GM19463 (cell line): ENCODE data around the gene SPC24.

ENCODE experiments used
- ATAC-seq: cut with Tn5 transposase; IDR thresholded peaks from one replicate; pipeline ENCODE4 v1.9.1; 2021; ENCODE audit warnings: mild to moderate bottlenecking, moderate library complexity; ENCODE audit not compliant: unreplicated experiment

SPC24 gene, protein sequence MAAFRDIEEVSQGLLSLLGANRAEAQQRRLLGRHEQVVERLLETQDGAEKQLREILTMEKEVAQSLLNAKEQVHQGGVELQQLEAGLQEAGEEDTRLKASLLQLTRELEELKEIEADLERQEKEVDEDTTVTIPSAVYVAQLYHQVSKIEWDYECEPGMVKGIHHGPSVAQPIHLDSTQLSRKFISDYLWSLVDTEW

DNA sequence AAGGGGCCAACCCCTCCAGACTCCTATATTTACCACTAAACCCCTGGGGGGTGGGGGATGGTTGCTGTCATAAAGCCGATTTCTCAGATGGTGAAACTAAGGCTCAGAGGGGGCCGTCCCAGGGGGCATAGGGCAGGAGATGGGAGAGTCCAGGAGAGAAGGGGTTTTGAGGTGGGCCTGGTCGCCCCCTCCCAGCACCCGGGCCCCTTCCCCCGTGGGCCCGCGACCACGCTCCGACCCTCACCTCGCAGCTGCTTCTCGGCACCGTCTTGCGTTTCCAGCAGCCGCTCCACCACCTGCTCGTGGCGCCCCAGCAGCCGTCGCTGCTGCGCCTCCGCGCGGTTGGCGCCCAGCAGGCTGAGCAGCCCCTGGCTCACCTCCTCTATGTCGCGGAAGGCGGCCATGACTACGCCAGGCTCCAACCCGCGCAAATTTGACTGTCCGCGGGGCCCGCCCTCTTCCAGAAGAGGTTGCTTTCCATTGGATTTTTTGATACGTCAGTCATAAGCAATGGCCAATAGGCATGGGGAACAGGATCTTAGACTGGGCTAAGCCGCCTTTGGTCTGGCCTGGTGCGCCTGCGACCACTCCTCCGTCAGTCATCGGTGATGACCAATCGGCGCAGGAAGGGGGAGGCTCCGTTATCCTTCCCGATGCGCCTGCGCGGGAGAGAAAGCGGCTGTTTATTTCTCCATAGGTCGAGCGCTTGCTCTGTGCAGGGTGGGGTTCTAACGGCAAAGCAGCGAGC is at the start of gene SPC24:
SPC24 (minus strand) TSS at position 410 of the 748 bp plus-strand sequence; CDS start at position 404, 6 bp downstream.
- ATAC-seq = peak; percentile 98

DNA sequence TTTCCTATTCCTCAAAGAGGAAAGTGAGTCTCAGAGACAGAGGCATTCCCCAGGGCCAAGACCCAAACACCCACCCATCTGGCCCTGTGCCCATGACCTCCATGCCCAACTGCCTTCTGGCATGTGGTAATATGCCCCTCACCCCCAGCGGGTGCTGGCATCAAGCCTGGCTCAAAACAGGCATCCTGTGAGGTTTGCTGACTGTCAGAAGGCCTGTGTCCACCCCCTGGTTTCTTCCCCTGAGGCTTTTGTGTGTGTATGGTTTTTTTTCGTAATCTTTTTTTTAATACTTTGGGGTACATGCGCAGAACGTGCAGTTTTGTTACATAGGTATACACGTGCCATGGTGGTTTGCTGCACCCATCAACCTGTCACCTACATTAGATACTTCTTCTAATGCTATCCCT is 49.4 kb upstream of the SPC24 start:
- no peak for ATAC-seq

DNA sequence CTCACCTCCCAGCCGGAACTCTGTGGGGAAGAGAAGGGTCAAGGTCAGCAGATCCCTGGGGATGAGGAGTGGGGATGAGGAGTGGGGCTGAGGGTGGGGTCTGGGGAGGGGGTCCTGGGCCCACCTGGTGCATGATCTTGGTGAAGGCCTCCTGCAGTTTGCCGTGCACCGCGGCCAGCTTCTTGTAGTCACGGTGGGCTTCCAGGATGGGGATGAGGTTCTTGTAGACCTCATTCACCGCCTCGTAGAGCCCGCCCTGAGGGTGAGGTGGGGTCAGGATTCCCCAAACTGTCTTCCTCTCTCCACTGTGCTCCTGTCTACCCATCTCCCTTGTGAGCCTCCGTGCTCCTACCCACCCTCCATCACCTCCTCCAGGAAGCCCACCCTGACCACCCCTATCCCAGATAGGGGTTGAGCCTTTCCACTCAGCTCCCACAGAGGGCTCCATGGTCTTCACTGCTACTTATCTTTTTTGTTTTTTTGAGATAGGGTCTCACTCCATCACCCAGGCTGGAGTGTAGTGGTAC is 48.6 kb upstream of the SPC24 start:
- no peak for ATAC-seq

DNA sequence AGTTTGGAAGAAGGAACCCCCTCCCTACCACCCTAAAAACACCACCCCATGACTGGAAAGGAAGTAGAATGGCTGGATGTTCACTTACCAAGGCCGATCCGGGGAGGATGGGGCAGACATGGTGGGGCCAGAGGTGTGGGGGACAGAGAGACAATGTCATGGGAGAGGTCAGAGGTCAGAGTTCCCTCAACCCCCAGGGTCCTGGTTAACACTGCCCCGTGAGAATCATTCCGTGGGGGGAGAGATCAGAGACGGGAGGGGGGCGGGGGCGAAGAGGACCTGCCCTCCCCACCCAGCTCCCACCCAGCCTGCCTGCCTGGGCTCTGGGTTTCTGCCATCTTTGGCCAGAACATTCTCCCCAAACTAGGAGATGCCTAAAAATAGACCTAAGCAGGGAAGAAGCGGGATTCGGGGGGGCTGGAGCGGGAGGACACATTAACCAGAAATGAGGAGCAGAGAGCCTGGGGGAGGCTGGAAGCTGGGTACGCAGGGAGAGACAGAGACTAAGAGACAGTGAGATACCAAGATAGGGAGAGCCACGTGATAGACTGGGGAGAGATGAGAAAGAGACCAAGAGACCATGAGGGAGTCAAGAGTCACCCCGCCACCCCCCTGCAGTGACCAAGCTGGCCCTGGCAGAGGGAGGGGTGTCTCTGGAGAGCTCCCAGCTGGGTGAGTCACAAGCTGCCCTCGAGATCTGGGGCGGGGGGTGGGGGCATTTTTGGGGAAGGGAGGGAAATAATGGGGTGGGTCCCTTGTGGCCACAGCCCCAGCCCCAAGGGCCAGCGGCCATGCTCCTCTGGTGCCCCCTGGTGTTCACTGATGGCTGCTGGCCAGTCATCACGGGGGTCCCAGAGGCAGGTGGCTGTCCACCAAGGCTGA is 47.9 kb upstream of the SPC24 start:
- no peak for ATAC-seq

DNA sequence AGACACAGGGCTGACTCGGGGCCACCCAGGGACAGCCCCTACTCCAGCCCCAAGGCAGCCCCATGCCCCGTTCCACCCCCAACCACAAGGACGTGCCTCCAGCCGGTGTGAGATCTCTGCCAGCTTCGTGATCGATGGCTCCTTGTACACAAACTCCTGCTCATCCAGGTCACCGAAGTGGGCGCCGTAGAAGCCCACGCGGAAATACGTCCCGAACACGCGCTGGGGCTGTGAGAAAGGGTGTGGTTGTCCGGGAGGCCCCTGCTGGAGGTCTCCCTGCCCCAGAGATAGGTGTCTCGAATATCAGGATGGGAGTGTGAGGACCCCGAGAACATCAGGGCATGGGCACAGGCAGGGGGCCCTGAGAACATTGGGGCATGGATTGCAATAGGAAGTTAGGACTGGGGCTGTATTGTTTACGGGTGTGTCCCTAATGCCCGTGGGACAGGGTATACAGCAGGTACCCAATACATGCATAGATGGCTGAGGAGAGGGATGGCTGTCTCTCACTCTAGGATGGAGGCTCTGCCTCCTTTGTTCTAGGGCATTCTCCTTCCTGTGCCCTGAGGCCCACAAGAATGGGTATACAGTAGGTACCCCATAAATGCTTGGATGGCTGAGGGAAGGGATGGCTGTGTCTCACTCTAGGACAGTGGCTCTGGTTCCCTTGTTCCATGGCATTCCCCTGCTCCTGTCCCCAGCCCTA is 47.1 kb upstream of the SPC24 start:
- ATAC-seq = no peak

DNA sequence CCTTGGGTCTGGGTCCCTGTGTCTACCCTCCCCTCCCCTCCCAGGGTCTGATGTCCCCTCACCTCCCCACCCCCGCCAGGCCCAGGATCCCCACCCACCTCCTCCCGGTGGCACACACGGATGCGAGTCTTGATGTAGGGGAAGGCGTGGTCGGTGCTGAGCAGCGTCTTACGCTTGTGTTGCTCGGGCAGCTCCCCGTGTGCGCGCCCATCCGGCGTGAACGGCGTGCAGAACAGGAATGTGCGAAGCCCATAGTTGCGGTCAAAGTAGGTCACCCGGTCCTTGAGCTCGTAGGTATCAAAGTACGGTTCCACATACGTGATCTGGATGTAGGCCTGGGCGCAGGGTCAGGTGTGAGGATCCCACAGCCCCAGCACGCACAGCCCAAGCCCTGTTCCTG is 46.2 kb upstream of the SPC24 start:
- ATAC-seq = no peak

DNA sequence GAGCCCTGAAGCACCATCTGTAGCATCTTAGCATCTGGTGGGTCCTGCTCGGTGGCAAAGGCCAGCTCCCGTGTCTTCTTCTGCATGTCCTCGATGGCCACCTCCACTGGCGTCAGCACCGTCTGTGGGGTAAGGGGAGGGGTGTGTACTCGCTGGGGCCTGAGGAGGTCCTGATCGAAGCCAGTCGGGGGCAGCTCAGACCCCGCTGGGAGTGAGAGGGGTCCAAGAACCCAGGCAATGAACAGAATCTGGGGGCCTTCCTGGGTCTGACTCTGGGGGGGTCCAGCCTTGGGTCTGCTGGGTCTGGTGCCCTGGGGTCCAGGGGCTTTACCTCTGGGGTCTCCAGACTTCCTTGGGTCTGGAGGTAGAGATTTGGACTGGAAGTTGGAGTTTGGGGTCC is 45.3 kb upstream of the SPC24 start:
- ATAC-seq = no peak

DNA sequence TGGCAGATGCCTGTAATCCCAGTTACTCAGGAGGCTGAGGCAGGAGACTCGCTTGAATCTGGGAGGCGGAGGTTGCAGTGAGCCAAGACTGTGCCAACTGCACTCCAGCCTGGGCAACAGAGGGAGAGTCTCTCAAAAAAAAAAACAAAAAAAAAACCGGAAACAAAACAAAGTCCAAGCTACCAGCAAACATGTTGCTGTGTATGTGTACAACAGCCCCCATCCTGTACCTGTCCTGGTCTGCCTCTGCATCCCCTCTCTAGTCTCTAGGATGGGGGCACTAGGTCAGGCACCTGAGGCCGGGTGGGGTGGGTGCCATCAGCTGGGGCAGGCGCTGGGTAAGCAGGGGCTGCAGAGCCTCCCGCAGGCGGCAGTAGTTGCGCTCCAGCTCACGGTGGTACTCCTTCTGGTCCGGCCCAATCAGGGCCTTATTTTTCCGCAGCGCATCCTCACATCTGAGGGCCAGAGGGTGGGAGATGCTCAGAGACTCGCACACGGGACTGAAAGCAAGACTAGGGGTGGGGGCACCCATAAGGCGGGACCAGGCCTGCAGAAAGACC is 44.5 kb upstream of the SPC24 start:
- ATAC-seq = no peak

DNA sequence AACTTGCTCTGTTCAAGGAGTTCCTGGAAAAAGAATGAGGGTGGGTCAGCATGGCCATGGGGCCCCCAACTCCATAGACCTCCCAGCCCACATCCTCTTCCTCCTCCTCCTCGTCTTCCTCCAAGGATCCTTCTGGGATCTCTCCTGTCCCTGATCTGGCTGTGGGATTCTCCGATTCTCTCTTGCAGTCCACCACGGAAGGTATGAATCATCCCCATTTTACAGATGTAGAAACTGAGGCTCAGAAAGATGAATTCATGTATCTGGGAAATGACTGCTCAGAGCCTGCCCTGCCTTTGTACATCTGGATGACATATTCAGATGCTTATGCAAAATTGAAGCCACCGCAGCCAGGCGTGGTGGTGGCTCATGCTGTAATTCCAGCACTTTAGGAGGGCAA is 43.9 kb upstream of the SPC24 start:
- ATAC-seq = no peak

DNA sequence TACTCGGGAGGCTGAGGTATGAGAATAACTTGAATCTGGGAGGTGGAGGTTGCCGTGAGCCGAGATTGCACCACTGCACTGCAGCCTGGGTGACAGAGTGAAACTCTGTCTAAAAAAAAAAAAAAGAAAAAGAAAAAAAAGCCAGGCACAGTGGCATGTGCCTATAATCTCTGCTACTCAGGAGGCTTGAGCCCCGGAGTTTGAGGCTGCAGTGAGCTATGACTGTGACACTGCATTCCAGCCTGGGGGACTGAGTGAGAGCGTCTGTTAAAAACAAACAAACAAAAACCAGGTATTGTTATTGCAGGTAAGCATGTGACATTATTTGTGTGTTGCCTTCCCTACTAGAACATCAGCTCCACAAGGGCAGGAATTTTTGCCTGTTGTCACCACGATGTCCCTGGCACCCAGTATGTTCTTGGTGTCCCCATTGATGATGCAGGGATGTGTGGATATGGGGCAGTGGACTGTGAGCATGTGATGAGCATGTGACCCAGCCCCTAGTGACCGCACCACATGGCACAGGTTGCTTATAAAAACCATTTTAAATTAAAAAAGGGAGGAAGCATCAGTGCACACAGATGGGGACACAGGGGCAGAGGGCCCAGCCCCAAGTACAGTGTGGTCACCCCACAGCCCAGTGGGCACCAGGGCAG is 43.3 kb upstream of the SPC24 start:
- ATAC-seq = no peak

DNA sequence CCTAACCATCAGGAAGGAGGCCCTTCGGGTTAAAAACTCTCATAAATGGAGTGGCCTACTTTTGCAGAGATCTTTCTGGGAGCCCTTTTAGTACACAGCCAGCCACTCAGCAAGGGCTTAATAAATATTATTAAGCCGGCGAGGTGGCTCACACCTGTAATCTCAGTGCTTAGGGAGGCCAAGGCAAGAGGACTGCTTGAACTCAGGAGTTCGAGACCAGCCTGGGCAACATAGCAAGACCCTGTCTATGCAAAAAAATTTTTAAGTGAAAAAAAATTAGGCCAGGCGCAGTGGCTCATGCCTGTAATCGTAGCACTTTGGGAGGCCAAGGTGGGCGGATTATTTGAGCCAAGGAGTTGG is 42.6 kb upstream of the SPC24 start:
- no peak for ATAC-seq

DNA sequence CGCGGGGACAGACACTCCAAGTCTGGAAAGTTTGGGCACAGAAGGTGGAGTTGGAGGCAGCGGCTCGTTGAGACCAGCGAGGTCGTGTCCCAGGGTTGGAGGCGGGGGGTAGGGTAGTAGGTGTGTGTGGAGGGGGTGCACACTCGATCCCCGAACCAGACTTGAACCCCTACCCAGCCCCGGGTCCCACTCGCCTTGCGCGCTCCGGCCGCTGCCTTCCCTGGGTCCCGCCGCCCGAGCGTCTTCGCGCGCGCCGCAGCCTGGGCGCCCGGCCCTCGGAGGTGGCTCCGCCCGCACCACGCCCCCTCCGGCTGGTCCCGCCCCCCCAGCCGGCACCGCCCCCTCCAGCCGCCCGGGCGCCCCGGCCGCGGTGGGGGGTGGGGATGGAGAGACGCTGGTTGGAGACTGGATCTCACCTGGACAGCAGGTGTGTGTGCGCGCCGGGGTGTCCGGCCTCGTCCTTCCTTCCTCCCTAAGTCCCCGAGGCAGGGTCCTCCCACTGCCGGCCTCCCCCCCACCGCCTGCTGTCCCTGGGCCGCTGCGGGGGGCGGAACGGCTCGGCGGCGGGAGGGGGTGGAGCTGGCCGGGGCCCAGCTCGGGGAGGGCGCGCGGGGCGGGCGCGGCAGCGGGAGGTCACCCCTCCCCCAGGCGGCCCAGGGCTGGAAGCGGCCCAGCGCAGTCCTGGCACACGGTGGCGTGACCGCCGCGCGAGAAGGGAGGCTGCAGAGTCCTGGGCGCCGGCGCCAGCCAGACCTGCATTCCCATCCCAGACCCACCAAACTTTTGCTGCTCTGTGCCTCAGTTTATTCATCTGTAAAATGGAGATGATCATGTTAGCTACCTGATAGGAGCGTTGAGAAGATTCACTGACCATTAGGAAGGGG is 42.0 kb upstream of the SPC24 start, which contains the start of gene KANK2:
KANK2 (minus strand) TSS at position 255 of the 884 bp plus-strand sequence. CDS start 3,034 bp downstream, outside the sequence.
- peak; percentile 78 for ATAC-seq

DNA sequence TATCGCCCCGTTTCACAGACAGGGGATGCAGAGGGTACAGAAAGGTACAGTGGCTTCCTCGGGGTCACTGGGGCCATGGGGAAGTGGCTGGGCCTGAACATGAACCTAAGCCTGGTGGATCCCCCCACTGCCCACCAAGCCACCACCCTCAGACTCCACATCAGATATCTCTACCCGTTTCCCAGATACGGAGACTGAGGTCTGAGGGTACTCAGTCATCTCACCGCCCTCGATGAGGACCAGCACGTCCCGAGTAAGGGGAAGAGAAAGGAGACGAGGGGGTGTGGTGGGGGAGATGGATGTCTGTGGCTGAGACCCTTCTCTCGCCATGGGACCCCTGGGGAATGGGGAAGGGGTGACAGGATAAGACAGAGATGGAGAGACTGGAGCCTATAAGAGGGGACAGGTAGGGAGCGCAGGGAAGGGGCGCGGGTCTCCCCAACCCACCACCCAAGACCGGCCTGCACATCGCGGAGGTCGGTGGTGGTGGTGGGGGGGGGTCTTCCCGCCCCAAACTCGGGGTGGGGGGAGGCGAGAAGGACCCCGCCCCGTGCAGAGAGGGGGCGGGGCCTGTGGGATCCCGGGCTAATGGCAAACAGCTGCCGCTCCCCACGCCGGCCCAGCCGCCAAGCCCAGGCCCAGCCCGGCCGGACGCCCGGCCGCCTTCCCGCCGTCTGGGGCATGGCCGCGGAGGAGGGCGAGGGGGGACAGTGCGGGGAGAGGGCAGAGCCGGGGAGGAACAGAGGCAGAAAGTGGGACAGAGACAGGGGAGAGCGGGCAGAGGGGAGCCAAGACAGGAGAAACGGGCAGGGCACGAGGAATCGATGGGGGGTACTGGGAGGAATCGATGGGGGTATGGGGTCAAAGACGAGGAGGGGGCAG is 41.1 kb upstream of the SPC24 start:
- ATAC-seq = no peak

DNA sequence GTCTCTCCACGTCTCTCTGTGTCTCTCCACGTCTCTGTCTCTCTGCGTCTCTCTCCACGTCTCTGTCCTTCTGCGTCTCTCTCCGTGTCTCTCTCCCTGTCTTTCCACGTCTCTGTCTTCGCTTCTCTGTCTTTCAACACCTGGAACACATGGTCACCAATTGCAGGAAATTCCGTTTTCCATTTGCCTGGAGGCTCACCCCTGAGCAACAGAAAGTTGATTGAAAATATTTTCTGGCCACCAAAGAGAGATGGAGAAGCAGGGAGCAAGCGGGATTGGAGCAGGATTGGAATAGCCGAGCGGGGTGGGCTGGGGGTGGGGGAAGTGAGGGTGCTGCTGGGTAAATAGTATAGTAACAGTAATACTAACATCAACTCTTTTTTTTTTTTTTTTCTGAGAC is 40.1 kb upstream of the SPC24 start:
- no peak for ATAC-seq

DNA sequence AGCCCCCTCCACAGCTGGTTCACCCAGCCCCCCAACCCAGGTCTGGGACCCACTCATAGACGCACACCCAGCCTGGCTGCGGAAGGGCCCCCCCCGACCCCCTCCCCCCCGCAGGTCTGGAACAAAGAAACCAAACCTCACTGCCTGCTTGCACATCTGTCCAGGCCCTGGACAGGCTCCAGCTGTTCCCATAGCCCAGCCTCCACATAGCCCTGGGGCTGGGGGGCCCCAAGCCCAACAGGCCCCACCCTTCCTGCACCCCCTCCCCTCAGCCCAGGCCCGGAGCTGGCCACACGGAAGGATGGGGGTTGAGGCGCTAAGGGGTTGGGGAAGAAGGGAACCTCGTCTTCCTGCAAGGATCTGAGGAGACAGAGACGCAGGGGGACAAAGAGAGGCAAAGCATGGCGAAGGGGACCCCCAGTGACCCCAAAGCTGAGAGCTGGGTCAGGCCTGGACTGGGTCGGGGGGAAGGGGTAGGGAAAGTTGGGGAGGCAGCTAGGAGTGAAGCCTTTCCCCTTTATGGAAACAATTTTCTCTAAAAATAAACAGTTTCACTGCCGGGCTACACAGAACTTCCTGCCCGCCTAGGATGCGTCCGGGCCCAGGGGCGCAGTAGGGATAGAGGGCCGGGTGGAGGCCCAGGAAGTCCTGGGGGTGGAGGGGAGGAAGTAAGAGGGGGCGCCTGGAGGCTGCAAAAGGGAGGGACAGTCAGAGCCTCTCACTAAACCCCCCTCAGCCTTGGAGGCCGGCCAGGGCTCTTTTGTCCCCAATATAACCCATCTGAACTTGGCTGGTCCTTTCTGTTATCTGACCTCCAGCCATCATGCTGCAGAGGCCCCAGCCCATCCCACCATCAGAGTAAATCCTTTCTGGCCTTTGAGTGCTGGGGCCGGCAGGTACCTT is 39.3 kb upstream of the SPC24 start:
- no peak for ATAC-seq

DNA sequence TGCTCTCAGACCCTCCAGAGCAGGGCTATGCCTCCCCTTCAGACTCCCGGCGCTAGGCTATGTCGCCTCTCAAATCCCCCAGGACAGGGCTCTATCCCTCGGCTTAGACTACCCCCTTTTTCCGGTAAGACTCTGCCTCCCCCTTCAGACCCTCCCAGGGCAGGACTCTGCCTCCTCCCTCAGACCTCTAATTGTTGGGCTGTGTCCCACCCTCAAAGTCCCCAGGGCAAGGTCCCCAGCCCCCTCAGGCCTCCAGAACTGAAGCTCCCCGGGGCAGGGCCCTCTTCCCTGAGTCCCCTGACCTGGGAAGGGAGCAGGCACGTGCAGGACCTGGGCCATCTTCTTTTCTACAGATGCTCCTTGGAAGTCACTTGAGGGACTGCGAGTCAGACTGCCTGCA is 38.6 kb upstream of the SPC24 start:
- ATAC-seq = no peak
